Cardiac muscle cell (in vitro differentiated cells and primary cell): ENCODE results near the gene CASD1. TPM values are rescaled to one million over a fixed set of nuclear protein-coding genes. Genes with fewer than 3 reads are reported as not detected.

ENCODE experiments used
- DNase-seq, 2 donors: peaks; one replicate each; pipeline versions ENCODE4 v3.0.0 to v3.0.0-alpha.2; 2010 to 2017; ENCODE audit warnings: low read depth in 1 of 2, low spot score in 1 of 2
- H3K27ac ChIP-seq: fragments of 200-600 bp; sonication (generic); 2 replicates; pipeline ENCODE4 v1.5.1; 2016
- H3K27me3 ChIP-seq: fragments of 200-600 bp; sonication (generic); 2 replicates; pipeline ENCODE4 v1.6.0; 2016; ENCODE audit warnings: control low read depth
- H3K36me3 ChIP-seq: fragments of 200-600 bp; sonication (generic); 2 replicates; pipeline ENCODE4 v1.5.1; 2016; ENCODE audit warnings: control low read depth
- H3K4me1 ChIP-seq: fragments of 200-600 bp; sonication (generic); 2 replicates; pipeline ENCODE4 v1.8.1; 2017; ENCODE audit warnings: low read depth, mild to moderate bottlenecking, mixed run types
- H3K4me3 ChIP-seq: fragments of 200-600 bp; sonication (generic); 2 replicates; pipeline ENCODE4 v1.5.1; 2016; ENCODE audit warnings: mild to moderate bottlenecking
- H3K9me3 ChIP-seq: fragments of 200-600 bp; sonication (generic); 2 replicates; pipeline ENCODE4 v1.5.1; 2017; ENCODE audit warnings: low read depth, mild to moderate bottlenecking, control low read depth
- CTCF ChIP-seq: IDR thresholded peaks from 2 replicates; pipeline ENCODE4 v1.5.1; 2012; ENCODE audit warnings: low read depth, mild to moderate bottlenecking, low read length
- polyA plus RNA-seq: library from polyadenylated mRNA; unstranded; fragments of >200 nt; fragmentation: Nextera tagmentation; extraction: Ambion mirVana; gene quantifications from 2 replicates; pipeline ENCODE4 v1.2.1, GENCODE V29; 2016
- total RNA-seq: library from RNA; depleted of rRNA; stranded (reverse); fragments of >200 nt; gene quantifications from 2 replicates; pipeline ENCODE4 v1.2.3, GENCODE V29; 2016

Gene CASD1
- total and polyA plus RNA-seq, 2 experiments from 2014 or later: 36.3 to 38.9 TPM

GRCh38 chr7:94602181-94602580, 92.6 kb downstream of the CASD1 start:
- no peaks in the 10 kb centered on the region for H3K27me3 ChIP-seq
- no peak for TF ChIP-seq CTCF
- H3K27ac ChIP-seq: no peak overlapping the region
- H3K36me3 ChIP-seq: peaks cover 6% of the 10 kb centered on the region
- DNase-seq: peak in 1 of 2 donors; percentile 7
- no peak overlapping the region for H3K4me3 ChIP-seq
- peaks cover 7% of the 10 kb centered on the region for H3K4me1 ChIP-seq
- no peaks in the 10 kb centered on the region for H3K9me3 ChIP-seq

- DNase-seq: peak in 1 of 2 donors; percentile 27
- Histone ChIP-seq H3K4me1 (no peaks in the 10 kb centered on the region), H3K36me3 (peaks cover 4% of the 10 kb centered on the region), H3K27me3 (no peaks in the 10 kb centered on the region), H3K4me3 (no peak overlapping the region), H3K27ac (no peak overlapping the region), H3K9me3 (no peaks in the 10 kb centered on the region)
- TF ChIP-seq CTCF: no peak
These were observed 95.4 kb downstream of the CASD1 start for GRCh38 chr7:94605031-94605430.

Other genes starting within 250 kb of the CASD1 start
- 76.6 and 116 TPM in 2 replicates for gene COL1A2, start 114.9 kb upstream of the CASD1 start, total RNA-seq
- gene COL1A2, start 114.9 kb upstream of the CASD1 start, polyA plus RNA-seq: 73.5 and 122 TPM in 2 replicates
- gene SGCE, start 146.3 kb downstream of the CASD1 start, total RNA-seq: 48.8 and 58.8 TPM in 2 replicates
- 65.0 and 105 TPM in 2 replicates for gene SGCE, start 146.3 kb downstream of the CASD1 start, polyA plus RNA-seq